NCI-H2081 treated with DMSO at 0.1 percent for 48 hours (cell line): ENCODE results near the gene TRMT10A.
A peak's percentile ranks its signal among the peaks of the same experiment; 100 is the strongest.

Experiments used
- DNase-seq: peaks from one replicate; lab custom pipeline; 2025; lab: John Stamatoyannopoulos, UW

Gene TRMT10A, protein sequence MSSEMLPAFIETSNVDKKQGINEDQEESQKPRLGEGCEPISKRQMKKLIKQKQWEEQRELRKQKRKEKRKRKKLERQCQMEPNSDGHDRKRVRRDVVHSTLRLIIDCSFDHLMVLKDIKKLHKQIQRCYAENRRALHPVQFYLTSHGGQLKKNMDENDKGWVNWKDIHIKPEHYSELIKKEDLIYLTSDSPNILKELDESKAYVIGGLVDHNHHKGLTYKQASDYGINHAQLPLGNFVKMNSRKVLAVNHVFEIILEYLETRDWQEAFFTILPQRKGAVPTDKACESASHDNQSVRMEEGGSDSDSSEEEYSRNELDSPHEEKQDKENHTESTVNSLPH

DNA sequence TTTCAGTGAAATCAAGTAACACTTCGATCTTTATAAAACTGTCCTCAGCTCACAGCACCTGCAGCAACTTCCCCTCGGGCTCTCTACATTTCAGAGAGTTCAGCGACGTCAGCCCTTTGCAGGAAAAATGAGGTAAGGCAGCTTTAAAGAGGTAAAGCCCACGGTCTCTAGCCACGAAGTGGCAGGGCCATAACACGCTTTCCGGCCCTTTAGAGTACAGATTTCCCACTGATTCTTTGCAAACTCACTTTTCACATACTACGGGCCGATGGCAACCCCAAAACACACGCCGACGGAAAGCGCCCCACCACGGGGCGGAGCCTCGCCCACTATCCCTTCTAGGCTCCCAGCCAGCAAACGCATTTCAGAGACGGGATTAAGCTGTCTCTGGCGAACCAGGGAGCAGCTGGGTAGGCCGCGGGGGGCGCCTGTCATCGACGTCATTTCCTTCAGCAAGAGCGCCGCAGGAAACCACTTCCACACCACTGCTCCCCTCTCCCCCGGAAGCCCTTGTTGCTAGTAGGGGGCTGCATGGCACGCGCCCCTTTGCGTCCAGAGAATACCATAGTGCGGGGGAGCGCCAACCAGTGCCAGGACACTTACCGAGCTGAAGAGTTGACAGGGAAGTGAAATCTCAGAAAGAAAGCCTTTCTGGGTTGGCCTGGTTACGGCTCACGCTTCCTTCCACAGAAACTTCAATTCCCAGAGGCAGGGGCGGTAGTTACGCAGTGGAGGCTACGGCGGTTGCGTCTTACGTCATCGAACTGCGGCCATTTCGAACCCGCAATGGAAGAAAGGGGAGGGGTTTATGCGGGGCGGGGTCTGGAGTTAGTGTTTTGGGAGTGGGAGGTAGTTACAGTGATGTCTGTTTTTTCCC is at the start of gene TRMT10A:
TSS of gene TRMT10A (minus strand) at position 730 of the 877 bp plus-strand sequence. CDS start 4,701 bp downstream, outside the sequence.
- peak; percentile 72 for DNase-seq

- DNase-seq: no peak
Observed at GRCh38 chr4:99612704-99613103, 48.9 kb upstream of the TRMT10A start.

- DNase-seq: no peak
Observed at GRCh38 chr4:99612281-99612680, 48.4 kb upstream of the TRMT10A start.

GRCh38 chr4:99610605-99611175 is 46.9 kb upstream of the TRMT10A start:
- no peak for DNase-seq

DNA sequence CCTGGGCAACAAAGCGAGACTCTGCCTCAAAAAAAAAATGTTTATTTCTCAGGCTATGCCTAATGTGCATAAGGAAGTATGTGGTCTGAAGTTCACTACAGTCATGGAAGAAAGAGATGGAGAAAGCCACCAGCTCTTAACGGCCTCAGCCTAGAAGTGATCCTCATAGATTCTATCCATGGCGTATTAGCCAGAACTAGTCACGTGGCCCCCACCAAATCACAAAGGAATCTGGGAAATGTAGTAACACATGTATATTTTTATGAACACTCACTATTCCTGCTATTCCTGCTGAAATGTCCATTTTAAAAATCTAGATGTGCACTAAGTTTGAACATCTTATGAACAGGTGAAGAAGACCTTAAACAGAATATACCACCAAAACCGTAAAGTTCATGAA is 44.6 kb upstream of the TRMT10A start:
- DNase-seq: no peak

GRCh38 chr4:99606716-99607115 is 42.9 kb upstream of the TRMT10A start:
- no peak for DNase-seq

DNA sequence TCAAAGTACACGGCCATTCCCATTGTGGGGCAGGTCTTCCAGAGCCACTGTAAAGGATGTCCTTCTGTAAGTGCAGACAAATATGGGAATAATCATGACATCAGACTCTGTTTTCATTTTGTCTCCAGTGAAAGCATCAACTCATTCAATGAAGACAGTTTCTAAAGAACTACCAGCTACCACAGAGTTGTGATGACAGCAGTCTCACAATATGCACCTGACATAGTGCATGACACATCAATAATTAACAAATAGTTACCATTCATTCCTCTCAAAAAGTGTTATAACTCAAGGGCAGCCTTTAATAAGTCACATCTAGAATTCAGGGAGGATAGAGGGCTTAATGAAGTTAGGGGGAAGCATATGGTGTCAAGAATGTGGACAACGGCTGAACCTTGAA is 31.0 kb upstream of the TRMT10A start:
- DNase-seq: no peak

DNA sequence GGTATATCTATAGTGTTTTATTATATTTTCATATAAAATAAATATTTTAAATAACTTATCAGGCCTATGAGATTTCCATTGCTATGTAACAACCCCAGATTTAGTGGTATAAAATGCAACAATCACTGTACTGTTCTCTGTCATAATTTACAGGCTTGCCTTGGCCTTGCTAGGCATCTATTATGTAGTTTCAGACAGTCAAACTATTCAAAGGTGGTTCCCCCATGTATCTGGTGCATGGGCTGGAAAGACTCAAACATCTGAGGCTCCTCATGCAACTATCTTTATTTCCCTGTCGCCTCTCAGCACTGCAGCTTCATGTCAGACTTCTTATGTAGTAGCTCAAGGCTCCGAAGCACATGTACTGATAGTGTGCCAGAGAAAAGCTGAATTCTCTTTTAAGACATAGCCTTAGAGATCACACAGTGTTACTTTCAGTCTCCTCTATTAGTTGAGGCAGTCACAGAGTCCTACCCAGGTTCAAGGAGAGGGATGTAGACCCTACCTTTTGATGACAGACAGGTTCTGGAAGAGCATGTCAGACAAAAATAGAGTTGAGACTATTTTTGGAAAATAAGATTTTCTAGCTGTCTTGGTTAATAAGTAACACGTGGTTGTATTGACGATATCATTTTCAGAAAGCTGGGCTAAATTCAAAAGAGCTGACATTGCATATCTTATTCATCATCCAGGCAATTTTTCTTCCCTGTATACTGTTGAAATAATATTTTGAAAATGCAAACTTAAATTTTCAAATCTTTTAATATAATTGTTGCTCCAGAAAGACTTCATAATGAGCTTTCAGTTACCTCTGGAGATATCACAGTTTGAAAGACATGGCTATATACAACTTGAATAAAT is 30.2 kb upstream of the TRMT10A start:
- no peak for DNase-seq

DNA sequence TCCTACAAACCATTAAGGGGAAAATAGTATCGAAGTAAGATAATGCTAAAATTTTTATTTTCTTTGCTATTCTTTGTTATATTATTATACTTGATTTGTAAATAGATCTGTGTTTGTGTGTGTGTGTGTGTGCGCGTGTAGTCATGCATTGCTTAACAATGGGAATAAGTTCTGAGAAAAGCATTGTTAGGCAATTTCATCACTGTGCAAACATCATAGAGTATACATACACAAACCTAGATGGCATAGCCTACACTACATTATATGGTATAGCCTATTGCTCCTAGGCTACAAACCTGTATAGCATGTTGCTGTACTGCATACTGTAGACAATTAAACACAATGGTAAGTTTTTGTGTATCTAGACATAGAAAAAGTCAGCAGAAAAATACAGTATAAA is 27.9 kb upstream of the TRMT10A start:
- no peak for DNase-seq

DNA sequence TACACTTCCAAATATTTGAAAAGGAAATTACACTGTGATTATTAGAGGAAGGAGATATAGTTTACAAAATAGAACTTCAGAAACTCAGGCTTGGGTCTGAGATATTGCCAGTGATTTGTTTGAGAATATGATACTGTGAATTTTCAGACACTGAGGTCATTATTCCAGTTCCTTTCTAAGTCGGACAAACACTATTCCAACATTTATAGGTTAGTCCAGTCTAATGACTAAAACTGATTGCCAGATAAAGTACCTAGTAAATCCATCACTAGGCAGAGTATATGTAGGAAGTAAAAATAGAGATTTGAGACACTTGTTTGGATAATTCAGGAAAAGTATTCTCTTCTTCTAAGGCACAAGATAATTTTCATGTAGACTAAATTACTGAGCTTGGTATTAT is 24.0 kb upstream of the TRMT10A start:
- DNase-seq: no peak

- no peak for DNase-seq
Observed at GRCh38 chr4:99587309-99587708, 23.5 kb upstream of the TRMT10A start.

DNA sequence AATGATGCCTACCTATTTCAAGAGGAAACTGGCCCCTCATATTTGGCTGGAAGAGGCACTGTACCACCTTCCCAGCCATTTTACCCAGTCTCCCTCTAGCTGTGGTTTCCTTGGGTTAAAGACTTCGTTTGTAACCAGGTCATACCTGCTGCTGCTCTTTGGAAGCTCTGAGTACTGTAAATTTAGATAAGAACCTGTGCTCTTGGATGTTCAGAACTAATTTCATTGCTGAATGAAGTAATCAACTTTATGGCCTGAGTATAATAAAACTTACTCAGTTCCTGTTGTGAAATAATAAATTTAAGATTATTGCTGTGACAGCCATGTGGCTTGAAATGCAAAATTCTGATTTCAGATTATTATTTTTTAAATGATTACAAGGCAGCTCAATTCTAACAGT is 23.0 kb upstream of the TRMT10A start:
- DNase-seq: no peak

- no peak for DNase-seq
Observed at GRCh38 chr4:99586322-99586721, 22.5 kb upstream of the TRMT10A start.

GRCh38 chr4:99585516-99585915 is 21.7 kb upstream of the TRMT10A start:
- no peak for DNase-seq

GRCh38 chr4:99578714-99579113 is 14.9 kb upstream of the TRMT10A start:
- DNase-seq: no peak

DNA sequence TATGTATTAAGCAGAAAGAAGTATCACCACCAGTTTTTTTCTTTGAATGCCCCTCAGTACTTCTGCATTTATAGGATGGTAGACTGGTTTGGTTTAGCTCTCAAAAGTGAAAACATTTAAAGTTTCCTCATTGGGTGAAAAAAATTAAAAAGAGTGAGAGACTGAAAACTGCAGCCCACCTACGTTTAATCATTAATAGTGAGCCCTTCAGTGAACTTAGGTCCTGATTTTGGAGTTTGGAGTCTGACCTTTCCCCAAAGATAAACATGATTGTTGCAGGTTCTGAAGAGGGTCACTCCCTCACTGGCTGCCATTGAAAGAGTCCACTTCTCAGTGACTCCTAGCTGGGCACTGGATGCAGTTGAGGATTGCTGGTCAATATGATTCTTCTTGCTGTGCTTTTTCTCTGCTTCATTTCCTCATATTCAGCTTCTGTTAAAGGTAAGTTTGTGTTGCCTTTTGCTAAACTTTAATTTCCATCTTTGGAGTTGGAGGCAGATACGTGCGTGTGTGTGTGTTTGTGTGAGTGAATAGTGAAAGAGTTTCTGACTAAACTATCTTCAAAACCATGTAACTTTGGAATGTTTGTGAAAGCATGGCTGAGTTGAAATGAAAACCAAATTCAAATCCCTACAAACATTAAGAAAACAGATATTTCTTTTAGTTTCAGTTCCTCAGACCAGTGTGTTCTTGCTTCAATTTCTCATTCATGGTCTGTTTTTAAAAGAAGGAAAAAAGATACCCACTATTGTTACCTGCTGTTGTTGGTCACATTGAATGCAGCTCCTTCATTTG is 10.9 kb upstream of the TRMT10A start, which contains the start of gene MTTP:
TSS of gene MTTP (plus strand) at position 295 of the 795 bp plus-strand sequence. CDS start at position 381, 86 bp downstream.
- no peak for DNase-seq

DNA sequence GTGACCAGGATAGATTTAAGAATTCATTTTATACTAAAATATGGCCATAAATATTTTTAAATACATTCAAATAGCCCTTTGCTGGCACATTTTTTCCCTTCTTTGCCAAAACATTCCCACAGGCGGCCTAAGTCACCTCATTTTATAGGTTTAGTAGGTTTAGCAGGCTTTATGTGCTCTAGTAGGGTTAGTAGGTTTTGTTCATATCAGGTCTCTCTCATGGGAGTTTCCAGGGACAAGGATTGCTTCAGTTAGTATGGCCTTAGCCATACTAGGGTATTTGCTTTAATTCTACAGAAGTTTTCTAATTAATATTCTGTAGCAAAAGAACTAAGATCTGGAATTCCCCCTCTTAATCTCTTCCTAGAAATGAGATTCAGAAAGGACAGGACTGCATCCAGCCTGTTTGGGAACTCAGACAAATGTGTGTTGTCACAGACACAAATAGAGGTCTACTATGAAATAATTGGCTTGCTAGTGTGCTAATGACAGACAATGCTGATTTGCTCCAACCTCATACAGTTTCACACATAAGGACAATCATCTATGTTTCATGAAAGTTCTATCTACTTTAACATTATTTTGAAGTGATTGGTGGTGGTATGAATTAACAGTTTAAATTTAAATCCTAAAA is 10.0 kb upstream of the TRMT10A start:
- DNase-seq: no peak

DNA sequence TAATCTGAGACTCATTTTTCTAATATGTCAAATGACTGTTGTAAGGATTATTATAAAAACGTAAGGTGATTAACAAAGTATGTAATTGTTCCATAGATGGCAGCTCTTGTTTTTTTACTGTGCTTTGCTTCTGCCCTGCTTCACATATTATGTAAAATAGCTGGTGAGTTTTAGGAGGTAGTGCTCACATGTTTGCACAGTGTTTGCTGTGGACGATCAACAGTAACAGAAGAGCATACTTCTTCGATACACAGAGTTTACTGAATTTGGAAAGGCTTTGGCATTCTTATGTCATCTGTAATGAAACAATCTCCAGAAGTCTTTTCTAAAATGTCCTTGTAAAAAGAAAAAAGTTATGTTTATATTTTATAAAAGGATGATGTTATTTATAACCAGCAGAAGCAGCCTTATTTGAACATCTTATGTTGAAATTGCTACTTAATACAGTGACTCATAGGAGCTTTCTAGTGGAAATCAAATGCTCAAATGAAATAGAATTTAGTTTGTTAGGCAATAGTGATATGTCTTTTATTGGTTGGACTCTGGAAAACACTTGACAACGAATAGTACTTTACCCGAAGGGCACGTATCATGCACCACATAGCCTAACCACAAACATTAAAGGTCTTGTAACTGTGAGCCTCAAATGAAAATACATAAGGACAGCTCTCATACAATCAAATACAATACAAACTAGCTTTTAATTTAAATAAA is 8.8 kb upstream of the TRMT10A start:
- no peak for DNase-seq

DNA sequence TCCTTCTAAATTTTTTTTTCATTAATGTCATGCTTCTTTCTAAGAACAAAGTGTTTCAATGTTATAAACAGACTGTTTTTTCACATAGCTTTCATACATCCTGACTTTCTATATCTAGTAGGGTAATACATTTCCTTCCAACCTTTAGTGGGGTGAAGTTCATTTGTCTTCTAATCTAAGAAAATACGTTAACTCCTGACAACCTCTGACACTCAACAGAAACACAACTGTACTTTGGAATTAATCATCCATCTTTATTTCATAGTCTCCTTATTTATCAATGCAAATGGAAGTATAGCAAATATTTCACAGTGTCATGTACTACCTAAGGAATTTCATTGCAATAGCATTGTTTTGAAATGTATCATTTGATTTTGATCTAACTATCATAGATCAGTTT is 8.0 kb upstream of the TRMT10A start:
- no peak for DNase-seq

GRCh38 chr4:99564921-99565320 is 1.1 kb upstream of the TRMT10A start:
- DNase-seq: no peak
